NT2/D1 (cell line): Measurements from ENCODE around the gene ZNF208.

Source experiments
- SUZ12 ChIP-seq: IDR thresholded peaks from 2 replicates; pipeline ENCODE4 v1.6.1; 2011; ENCODE audit not compliant: insufficient read length, insufficient read depth; ENCODE audit errors: extremely low read depth
- YY1 ChIP-seq: IDR thresholded peaks from 2 replicates; pipeline ENCODE4 v1.6.1; 2011; ENCODE audit not compliant: insufficient read length, insufficient read depth

- TF ChIP-seq SUZ12 (no peak), YY1 (no peak)
These were observed 41.9 kb upstream of the ZNF208 start for GRCh38 chr19:22052644-22053013.
